PC-3 (cell line): Measurements from ENCODE around the gene SALL3. TPM values are rescaled to one million over a fixed set of nuclear protein-coding genes. Genes with fewer than 3 reads are reported as not detected.

Source experiments
- ATAC-seq: fragments of 200-7000 bp; cut with Tn5 transposase; 2 replicates; pipeline ENCODE4 v1.9.1; 2020; ENCODE audit warnings: mild to moderate bottlenecking, moderate library complexity
- BruUV-seq: library from RNA; stranded (reverse); fragments of 400-500 nt; replicated peaks from 2 replicates; lab custom pipeline; 2021; lab: Mats Ljungman, UMichigan
- CTCF ChIA-PET: fragments of 300-600 bp; sonication (Branson Sonifier 250); formaldehyde crosslinking; loops from one replicate; lab custom pipeline; 2022; ENCODE audit warnings: antibody characterized with exemption; lab: Charles Lee
- POLR2A ChIA-PET: fragments of 300-600 bp; sonication (Branson Sonifier 250); formaldehyde crosslinking; loops from one replicate; lab custom pipeline; 2022; ENCODE audit warnings: antibody characterized with exemption; ENCODE audit not compliant: unreplicated experiment; lab: Charles Lee
- DNase-seq: peaks from one replicate; pipeline ENCODE4 v3.0.0-alpha.2; 2015
- H2AFZ ChIP-seq: fragments of 300-600 bp; sonication (generic); 2 replicates; pipeline ENCODE4 v1.6.0; 2016; ENCODE audit warnings: antibody characterized with exemption, low read length
- H3F3A ChIP-seq: fragments of 300-600 bp; sonication (generic); one replicate; pipeline ENCODE4 v1.6.0; 2017; ENCODE audit warnings: antibody characterized with exemption, low read length, control low read depth, mild to moderate bottlenecking; ENCODE audit not compliant: unreplicated experiment
- H3K27ac ChIP-seq: fragments of 300-600 bp; sonication (generic); 2 replicates; pipeline ENCODE4 v1.5.1; 2016; ENCODE audit warnings: mild to moderate bottlenecking, low read length
- H3K27me3 ChIP-seq: fragments of 300-600 bp; sonication (generic); 2 replicates; pipeline ENCODE4 v1.6.1; 2016; ENCODE audit warnings: low read length, mixed read lengths
- H3K36me3 ChIP-seq: fragments of 300-600 bp; sonication (generic); 2 replicates; pipeline ENCODE4 v1.6.1; 2016; ENCODE audit warnings: low read depth, mixed run types, low read length, mixed read lengths
- H3K4me1 ChIP-seq: fragments of 300-600 bp; sonication (generic); 2 replicates; pipeline ENCODE4 v1.5.1; 2016; ENCODE audit warnings: low read length; ENCODE audit not compliant: insufficient read depth
- H3K4me2 ChIP-seq: fragments of 300-600 bp; sonication (generic); 2 replicates; pipeline ENCODE4 v1.6.0; 2016; ENCODE audit warnings: low read length
- H3K4me3 ChIP-seq: fragments of 300-600 bp; sonication (generic); 2 replicates; pipeline ENCODE4 v1.5.1; 2016; ENCODE audit warnings: mild to moderate bottlenecking, low read length, mixed read lengths
- H3K79me2 ChIP-seq: fragments of 300-600 bp; sonication (generic); 2 replicates; pipeline ENCODE4 v1.6.1; 2017; ENCODE audit warnings: low read length, mixed read lengths
- H3K9ac ChIP-seq: fragments of 300-600 bp; sonication (generic); 2 replicates; pipeline ENCODE4 v1.6.0; 2016; ENCODE audit warnings: mild to moderate bottlenecking, low read length
- H3K9me2 ChIP-seq: fragments of 300-600 bp; sonication (generic); replicated peaks from 2 replicates; pipeline ENCODE4 v1.6.1; 2016; ENCODE audit warnings: mixed run types, low read length, mixed read lengths
- H3K9me3 ChIP-seq: fragments of 300-600 bp; sonication (generic); 2 replicates; pipeline ENCODE4 v1.6.1; 2016; ENCODE audit warnings: low read length, mixed read lengths
- H4K20me1 ChIP-seq: fragments of 300-600 bp; sonication (generic); 2 replicates; pipeline ENCODE4 v1.6.1; 2016; ENCODE audit warnings: low read length, mixed read lengths
- CTCF ChIP-seq: fragments of 300-600 bp; sonication (generic); conservative IDR thresholded peaks from 2 replicates; pipeline ENCODE4 v1.5.1; 2017; ENCODE audit warnings: antibody characterized with exemption, low read depth, mild to moderate bottlenecking, low read length
- EZH2 ChIP-seq: fragments of 300-600 bp; sonication (generic); IDR thresholded peaks from one replicate; pipeline ENCODE4 v1.6.1; 2017; ENCODE audit warnings: antibody characterized with exemption, mild to moderate bottlenecking, low read length; ENCODE audit not compliant: unreplicated experiment
- EZH2phosphoT487 ChIP-seq: fragments of 300-600 bp; sonication (generic); IDR thresholded peaks from 2 replicates; pipeline ENCODE4 v1.6.1; 2018; ENCODE audit warnings: mild to moderate bottlenecking, antibody characterized with exemption, low read length, borderline replicate concordance
- intact Hi-C: fragments of 100-400 bp; cut with micrococcal nuclease; formaldehyde crosslinking; loops from 2 replicates; pipeline ENCODE4 v1.9.0; 2023
- total RNA-seq: library from RNA; depleted of rRNA; stranded (reverse); fragments of >200 nt; gene quantifications from 2 replicates; pipeline ENCODE4 v1.2.3, GENCODE V29; 2014

Gene SALL3
- total RNA-seq, 1 experiment from 2014 or later: not detected

GRCh38 chr18:78991446-78991845 lies 11.8 kb downstream of the SALL3 start:
- H3K9ac ChIP-seq: no peak overlapping the region
- H3F3A ChIP-seq: no peaks in the 10 kb centered on the region
- POLR2A ChIA-PET: no interaction called here
- H3K9me3 ChIP-seq: no peaks in the 10 kb centered on the region
- no TSS peak for BruUV-seq
- H4K20me1 ChIP-seq: no peaks in the 10 kb centered on the region
- H3K27me3 ChIP-seq: peaks cover 25% of the 10 kb centered on the region
- no peaks in the 10 kb centered on the region for H3K4me1 ChIP-seq
- intact Hi-C loops: no loop called here
- no peak overlapping the region for H2AFZ ChIP-seq
- TF ChIP-seq EZH2 (no peak), CTCF (no peak), EZH2phosphoT487 (no peak)
- H3K27ac ChIP-seq: no peak overlapping the region
- no peaks in the 10 kb centered on the region for H3K36me3 ChIP-seq
- H3K4me2 ChIP-seq: no peak overlapping the region
- CTCF ChIA-PET: no interaction called here
- H3K9me2 ChIP-seq: no peaks in the 10 kb centered on the region
- ATAC-seq: no peak
- H3K79me2 ChIP-seq: no peaks in the 10 kb centered on the region
- DNase-seq: no peak
- H3K4me3 ChIP-seq: no peak overlapping the region

GRCh38 chr18:78992041-78993011 lies 12.7 kb downstream of the SALL3 start:
- Histone ChIP-seq H4K20me1 (no peaks in the 10 kb centered on the region), H3F3A (no peaks in the 10 kb centered on the region), H3K4me1 (no peaks in the 10 kb centered on the region), H3K9ac (no peak overlapping the region), H3K27ac (no peak overlapping the region), H3K9me2 (no peaks in the 10 kb centered on the region), H3K36me3 (no peaks in the 10 kb centered on the region), H3K9me3 (no peaks in the 10 kb centered on the region), H3K79me2 (no peaks in the 10 kb centered on the region), H3K4me3 (no peak overlapping the region), H3K27me3 (peaks cover 18% of the 10 kb centered on the region), H3K4me2 (no peak overlapping the region), H2AFZ (no peak overlapping the region)
- intact Hi-C loops: no loop called here
- POLR2A ChIA-PET: no interaction called here
- TF ChIP-seq CTCF (no peak), EZH2phosphoT487 (no peak), EZH2 (no peak)
- no peak for DNase-seq
- BruUV-seq: no TSS peak
- ATAC-seq: no peak
- CTCF ChIA-PET: no interaction called here
